B cell (primary cell): ENCODE data around the gene FRMD6. TPM values are rescaled to one million over a fixed set of nuclear protein-coding genes. Genes with fewer than 3 reads are reported as not detected.

ENCODE experiments used
- ATAC-seq: fragments of 200-7000 bp; cut with Tn5 transposase; one replicate; pipeline ENCODE4 v1.10.0; 2021; ENCODE audit warnings: low read depth, mild to moderate bottlenecking, moderate number of reproducible peaks, moderate library complexity
- CTCF ChIA-PET: fragments of 350-600 bp; sonication (Branson Sonifier 250); formaldehyde crosslinking; loops from one replicate; lab custom pipeline; 2021; ENCODE audit warnings: antibody characterized with exemption, inconsistent platforms; lab: Charles Lee
- POLR2A ChIA-PET: fragments of 350-600 bp; sonication (Branson Sonifier 250); formaldehyde crosslinking; loops from one replicate; lab custom pipeline; 2021; ENCODE audit warnings: antibody characterized with exemption; lab: Charles Lee
- DNase-seq: peaks from one replicate; pipeline ENCODE4 v3.0.0; 2013
- H2AFZ ChIP-seq: 2 replicates; pipeline ENCODE4 v1.6.1; 2012; ENCODE audit warnings: mild to moderate bottlenecking, low read depth, low read length; ENCODE audit not compliant: insufficient read depth, poor library complexity, severe bottlenecking
- H3K27ac ChIP-seq, 2 donors: 1 replicate in 1 of 2; 2 replicates in 1 of 2; pipeline ENCODE4 v1.5.1; 2012 to 2013; ENCODE audit warnings: low read length in 2 of 2, mild to moderate bottlenecking in 2 of 2, moderate library complexity in 1 of 2
- H3K27me3 ChIP-seq, 4 experiments: fragments of 200-600 bp in 1 of 4; sonication (generic) in 1 of 4; replicated peaks in 1 of 4; 1 replicate in 2 of 4; 2 replicates in 2 of 4; pipeline versions ENCODE4 v1.6.1 to v1.7.0; 2013 to 2016; ENCODE audit warnings: low read length in 3 of 4, mild to moderate bottlenecking in 2 of 4, mixed read lengths in 1 of 4, moderate library complexity in 1 of 4; ENCODE audit not compliant: insufficient read depth in 4 of 4, control insufficient read depth in 3 of 4; ENCODE audit errors: control extremely low read depth in 1 of 4
- H3K36me3 ChIP-seq, 2 experiments: replicated peaks in 1 of 2; 1 replicate in 1 of 2; 2 replicates in 1 of 2; pipeline versions ENCODE4 v1.6.1 to v1.7.1; 2013; ENCODE audit warnings: low read length in 1 of 2; ENCODE audit not compliant: insufficient read depth in 2 of 2, control insufficient read depth in 1 of 2; ENCODE audit errors: control extremely low read depth in 1 of 2, extremely low read depth in 1 of 2
- H3K4me1 ChIP-seq, 2 donors: fragments of 200-600 bp in 1 of 2; sonication (generic) in 1 of 2; 1 replicate in 1 of 2; 2 replicates in 1 of 2; pipeline versions ENCODE4 v1.5.1 to v1.6.1; 2013 to 2017; ENCODE audit warnings: low read length in 2 of 2; ENCODE audit not compliant: control insufficient read depth in 2 of 2, insufficient read depth in 2 of 2
- H3K4me2 ChIP-seq: replicated peaks from 2 replicates; pipeline ENCODE3; 2012; ENCODE audit warnings: mild to moderate bottlenecking, low read depth, low read length; ENCODE audit not compliant: poor library complexity, severe bottlenecking
- H3K4me3 ChIP-seq, 5 experiments: fragments of 200-600 bp in 1 of 5; sonication (generic) in 1 of 5; 1 replicate in 3 of 5; 2 replicates in 2 of 5; pipeline versions ENCODE4 v1.5.1 to v1.7.0; 2011 to 2016; ENCODE audit warnings: low read length in 4 of 5, mild to moderate bottlenecking in 4 of 5, low read depth in 2 of 5, control low read depth in 1 of 5, moderate library complexity in 1 of 5; ENCODE audit not compliant: insufficient read depth in 1 of 5; ENCODE audit errors: control extremely low read depth in 1 of 5, extremely low read depth in 1 of 5
- H3K79me2 ChIP-seq: fragments of 200-600 bp; sonication (generic); one replicate; pipeline ENCODE4 v1.6.0; 2016; ENCODE audit warnings: low read length; ENCODE audit not compliant: control insufficient read depth, insufficient read depth
- H3K9ac ChIP-seq: fragments of 200-600 bp; sonication (generic); 2 replicates; pipeline ENCODE4 v1.6.1; 2017; ENCODE audit warnings: mild to moderate bottlenecking, low read length, moderate library complexity
- H3K9me3 ChIP-seq, 3 donors: one replicate each; pipeline versions ENCODE4 v1.6.1 to v1.7.1; 2013; ENCODE audit warnings: low read length in 2 of 3; ENCODE audit not compliant: control insufficient read depth in 2 of 3, insufficient read depth in 1 of 3; ENCODE audit errors: control extremely low read depth in 1 of 3
- H4K20me1 ChIP-seq: 2 replicates; pipeline ENCODE4 v1.6.0; 2012; ENCODE audit warnings: mild to moderate bottlenecking, low read length; ENCODE audit not compliant: insufficient read depth, control insufficient read depth, poor library complexity, severe bottlenecking
- H3K27ac Mint-ChIP-seq: one replicate; pipeline ENCODE4 v1.8.0; 2021; ENCODE audit warnings: mixed read lengths
- H3K27me3 Mint-ChIP-seq: one replicate; pipeline ENCODE4 v1.8.0; 2021; ENCODE audit warnings: mixed read lengths
- H3K4me1 Mint-ChIP-seq: one replicate; pipeline ENCODE4 v1.8.0; 2021; ENCODE audit warnings: mixed read lengths
- H3K4me3 Mint-ChIP-seq: one replicate; pipeline ENCODE4 v1.8.0; 2021; ENCODE audit warnings: mixed read lengths
- H3K9me3 Mint-ChIP-seq: one replicate; pipeline ENCODE4 v1.8.0; 2022; ENCODE audit warnings: mixed read lengths; ENCODE audit not compliant: insufficient read depth
- CTCF ChIP-seq: fragments of 200-600 bp; IDR thresholded peaks from one replicate; pipeline ENCODE4 v1.8.0; 2022; ENCODE audit warnings: antibody characterized with exemption, mild to moderate bottlenecking
- EZH2 ChIP-seq: IDR thresholded peaks from 2 replicates; pipeline ENCODE4 v1.6.1; 2012; ENCODE audit warnings: borderline replicate concordance, low read depth, mild to moderate bottlenecking, moderate library complexity, low read length; ENCODE audit not compliant: insufficient read depth, poor library complexity, severe bottlenecking
- WGBS: methylation state at CpG from one replicate; pipeline ENCODE4 v1.1.5; 2013; ENCODE audit warnings: missing lambda C conversion rate; ENCODE audit not compliant: insufficient coverage; 5-methylcytosine and 5-hydroxymethylcytosine counted together
- intact Hi-C: fragments of 100-400 bp; cut with micrococcal nuclease; formaldehyde crosslinking; loops from one replicate; pipeline ENCODE4 v1.10.0; 2022
- polyA plus RNA-seq: library from polyadenylated mRNA; depleted of rRNA; stranded (reverse); fragments of >200 nt; gene quantifications from 2 replicates; pipeline ENCODE4 v1.2.3, GENCODE V29; 2012
- total RNA-seq, 2 donors: library from RNA; stranded (reverse); fragments of 120-200 nt in 1 of 2; gene quantifications; 1 replicate in 1 of 2; 2 replicates in 1 of 2; pipeline versions ENCODE4 v1.2.3 to v1.2.4, GENCODE V29; 2013 to 2022

Gene FRMD6
- total and polyA plus RNA-seq, 2 donors (not counting 1 experiment from before 2014, with no cell fraction given) = 0.03 to 0.30 TPM

- Histone ChIP-seq H3K36me3 (no peaks in the 10 kb centered on the region), H3K9ac (no peak overlapping the region), H3K4me3 (no peak overlapping the region), H3K9me3 (no peaks in the 10 kb centered on the region), H3K79me2 (no peaks in the 10 kb centered on the region), H3K4me1 (no peaks in the 10 kb centered on the region), H2AFZ (no peak overlapping the region), H3K4me2 (no peak overlapping the region), H4K20me1 (no peaks in the 10 kb centered on the region), H3K27me3 (no peaks in the 10 kb centered on the region), H3K27ac (no peak overlapping the region)
- CTCF ChIA-PET = no interaction called here
- no peaks in the 10 kb centered on the region for H3K4me1 Mint-ChIP-seq
- TF ChIP-seq CTCF (no peak), EZH2 (no peak)
- H3K27ac Mint-ChIP-seq = no peak overlapping the region
- DNase-seq = no peak
- WGBS = 87% methylated on average over 7 of the region's 7 CpGs
- H3K4me3 Mint-ChIP-seq = no peak overlapping the region
- intact Hi-C loops = no loop called here
- ATAC-seq = no peak
- peaks cover 5% of the 10 kb centered on the region for H3K27me3 Mint-ChIP-seq
- no peaks in the 10 kb centered on the region for H3K9me3 Mint-ChIP-seq
- POLR2A ChIA-PET = no interaction called here
Measured at GRCh38 chr14:51715250-51715649, 63.5 kb downstream of the FRMD6 start.

- Histone ChIP-seq H3K9ac (no peak overlapping the region), H4K20me1 (no peaks in the 10 kb centered on the region), H3K4me1 (no peaks in the 10 kb centered on the region), H3K36me3 (no peaks in the 10 kb centered on the region), H3K27me3 (no peaks in the 10 kb centered on the region), H3K27ac (no peak overlapping the region), H2AFZ (no peak overlapping the region), H3K79me2 (no peaks in the 10 kb centered on the region), H3K4me3 (no peak overlapping the region), H3K4me2 (no peak overlapping the region), H3K9me3 (no peaks in the 10 kb centered on the region)
- intact Hi-C loops = no loop called here
- no peak for ATAC-seq
- DNase-seq = no peak
- ChIA-PET CTCF (no interaction called here), POLR2A (no interaction called here)
- Mint-ChIP-seq H3K27ac (no peak overlapping the region), H3K27me3 (peaks cover 5% of the 10 kb centered on the region), H3K9me3 (no peaks in the 10 kb centered on the region), H3K4me1 (no peaks in the 10 kb centered on the region), H3K4me3 (no peak overlapping the region)
- 70% methylated on average over 2 of the region's 2 CpGs for WGBS
- TF ChIP-seq EZH2 (no peak), CTCF (no peak)
Measured at GRCh38 chr14:51715742-51716141, 64.0 kb downstream of the FRMD6 start.
